Activated CD8-positive, alpha-beta memory T cell treated with anti-CD3 and anti-CD28 coated beads, Interleukin-2, amount 10 ng/mL, durations not matched to agents 7 days and 5 days (primary cell): ENCODE data around the gene SEL1L3. TPM values are rescaled to one million over a fixed set of nuclear protein-coding genes. Genes with fewer than 3 reads are reported as not detected.

Experiments
- ATAC-seq: fragments of 150-1000 bp; cut with Tn5 transposase; one replicate; pipeline ENCODE4 v1.10.0; 2021; ENCODE audit warnings: moderate library complexity
- CTCF ChIA-PET: fragments of 350-600 bp; sonication (Branson Sonifier 250); formaldehyde crosslinking; loops from one replicate; lab custom pipeline; 2021; ENCODE audit warnings: antibody characterized with exemption; lab: Charles Lee
- DNase-seq: peaks from one replicate; pipeline ENCODE4 v3.0.0-alpha.2; 2020
- H3K27ac Mint-ChIP-seq: one replicate; pipeline ENCODE4 v1.8.0; 2021; ENCODE audit warnings: mild to moderate bottlenecking, mixed read lengths
- H3K27me3 Mint-ChIP-seq: one replicate; pipeline ENCODE4 v1.8.0; 2021; ENCODE audit warnings: mixed read lengths
- H3K36me3 Mint-ChIP-seq: one replicate; pipeline ENCODE4 v1.8.0; 2021; ENCODE audit warnings: mild to moderate bottlenecking, mixed read lengths
- H3K4me1 Mint-ChIP-seq: one replicate; pipeline ENCODE4 v1.8.0; 2021; ENCODE audit warnings: mixed read lengths
- H3K4me3 Mint-ChIP-seq: one replicate; pipeline ENCODE4 v1.8.0; 2021; ENCODE audit warnings: mild to moderate bottlenecking, moderate library complexity, mixed read lengths
- H3K9me3 Mint-ChIP-seq: one replicate; pipeline ENCODE4 v1.8.0; 2022; ENCODE audit warnings: low read depth, mixed read lengths
- total RNA-seq, 2 experiments: library from RNA; stranded (reverse); gene quantifications; one replicate each; pipeline ENCODE4 v1.2.3, GENCODE V29; 2021

Gene SEL1L3
- total RNA-seq, 2 experiments from 2014 or later: 66.3 to 82.8 TPM

DNA sequence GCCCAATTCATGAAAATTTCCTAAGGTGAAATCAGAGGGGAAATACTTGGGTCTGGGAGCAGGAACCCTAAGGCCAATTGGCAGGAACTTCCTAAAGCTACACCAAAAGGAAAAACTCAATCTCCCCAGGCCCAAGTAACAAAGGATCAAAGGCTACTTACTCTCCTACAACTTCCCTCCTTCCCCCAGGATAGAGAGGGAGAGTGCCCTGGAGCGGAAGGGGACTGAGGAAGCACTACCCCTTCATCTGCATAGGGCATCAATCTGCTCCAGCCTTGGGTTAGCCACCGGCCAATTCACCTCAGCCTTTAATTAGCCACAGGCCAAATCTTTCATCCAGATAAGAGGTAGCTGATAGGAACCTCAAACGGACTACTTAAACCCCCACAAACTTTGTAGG, 152.2 kb downstream of the SEL1L3 start:
- no peak overlapping the region for H3K27ac Mint-ChIP-seq
- H3K4me3 Mint-ChIP-seq: no peak overlapping the region
- ATAC-seq (no peak), DNase-seq (no peak)
- H3K9me3 Mint-ChIP-seq: no peaks in the 10 kb centered on the region
- no peaks in the 10 kb centered on the region for H3K4me1 Mint-ChIP-seq
- H3K36me3 Mint-ChIP-seq: no peaks in the 10 kb centered on the region
- H3K27me3 Mint-ChIP-seq: no peaks in the 10 kb centered on the region
- CTCF ChIA-PET: no interaction called here

DNA sequence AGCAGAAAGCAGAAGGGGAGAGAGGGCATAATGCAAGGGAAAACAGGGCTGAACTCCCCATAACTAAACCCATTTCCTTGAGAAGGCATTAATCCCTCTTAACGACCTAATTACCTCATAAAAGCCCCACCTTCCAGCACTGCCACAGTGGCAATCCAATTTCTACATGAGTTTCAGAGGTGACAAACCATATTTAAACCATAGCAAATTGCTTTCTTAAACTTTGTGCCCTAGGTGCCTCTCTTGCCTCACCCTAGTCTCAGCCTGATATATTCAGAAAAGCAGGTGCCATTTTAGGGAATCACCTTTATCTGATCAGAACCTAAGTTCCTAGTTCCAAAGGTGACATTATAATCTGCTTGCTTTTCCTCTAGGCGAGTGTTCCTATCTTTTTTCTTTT, 158.3 kb downstream of the SEL1L3 start:
- Mint-ChIP-seq H3K27me3 (no peaks in the 10 kb centered on the region), H3K4me1 (no peaks in the 10 kb centered on the region), H3K36me3 (no peaks in the 10 kb centered on the region), H3K27ac (no peak overlapping the region), H3K4me3 (no peak overlapping the region), H3K9me3 (no peaks in the 10 kb centered on the region)
- ATAC-seq (no peak), DNase-seq (no peak)
- CTCF ChIA-PET: no interaction called here

DNA sequence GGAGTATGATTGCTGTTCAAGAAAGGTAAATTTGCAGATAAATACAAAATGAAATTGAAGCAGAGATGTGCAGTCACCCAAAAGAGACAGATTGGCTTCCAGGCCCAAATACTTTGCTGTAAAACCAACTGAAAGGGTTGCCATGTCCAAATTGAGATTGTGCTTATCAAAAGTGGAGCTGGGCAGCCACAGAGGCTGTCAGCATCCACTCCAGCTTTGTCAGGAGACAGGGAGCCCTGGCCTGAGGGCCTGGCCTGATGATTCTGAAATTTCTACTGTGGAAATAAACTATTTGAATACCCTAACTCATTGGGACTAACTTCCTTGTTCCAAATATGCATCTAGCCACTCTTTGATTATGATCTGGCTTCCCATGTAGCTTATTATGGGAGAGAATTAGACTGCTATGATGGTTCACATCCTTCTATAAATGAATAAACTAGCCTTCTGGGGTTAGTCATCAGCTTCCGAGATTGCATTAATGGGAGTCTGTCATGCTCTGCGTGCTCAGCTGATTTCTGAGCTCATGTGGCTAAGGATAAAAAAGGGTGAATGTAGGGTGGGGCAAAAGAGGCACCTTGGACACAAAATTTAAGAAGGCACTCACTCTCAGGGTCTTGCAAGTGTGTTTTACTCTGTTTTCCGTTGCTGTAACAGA, 158.9 kb downstream of the SEL1L3 start:
- H3K36me3 Mint-ChIP-seq: no peaks in the 10 kb centered on the region
- no peak for ATAC-seq

DNA sequence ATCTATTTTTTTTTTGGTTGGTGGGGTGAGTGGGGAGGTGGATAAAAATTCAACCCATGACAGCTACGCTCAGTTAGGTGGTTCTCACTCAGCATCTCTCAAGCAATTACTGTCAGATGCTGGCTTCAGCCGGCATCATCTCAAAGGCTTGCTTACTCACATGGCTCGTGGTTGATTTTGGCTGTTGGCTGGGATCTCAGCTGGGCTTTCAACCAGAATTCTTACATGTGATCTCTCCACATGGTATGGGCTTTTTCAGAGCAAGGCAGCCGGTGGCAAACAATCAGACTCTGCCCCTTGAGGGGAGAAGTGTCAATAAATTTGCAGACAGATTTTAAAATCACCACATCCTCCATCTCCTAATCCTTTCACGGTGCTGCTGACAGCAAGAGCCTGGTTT, 159.9 kb downstream of the SEL1L3 start:
- H3K9me3 Mint-ChIP-seq: no peaks in the 10 kb centered on the region
- no peak for DNase-seq
- H3K4me1 Mint-ChIP-seq: no peaks in the 10 kb centered on the region
- no peak overlapping the region for H3K27ac Mint-ChIP-seq
- CTCF ChIA-PET: no interaction called here
- no peaks in the 10 kb centered on the region for H3K27me3 Mint-ChIP-seq
- no peaks in the 10 kb centered on the region for H3K36me3 Mint-ChIP-seq
- H3K4me3 Mint-ChIP-seq: no peak overlapping the region
- no peak for ATAC-seq

More for the DNA sequence above, 158.9 kb downstream of the SEL1L3 start:
- no peak overlapping the region for H3K4me3 Mint-ChIP-seq
- H3K4me1 Mint-ChIP-seq: no peaks in the 10 kb centered on the region
- H3K9me3 Mint-ChIP-seq: no peaks in the 10 kb centered on the region
- no peaks in the 10 kb centered on the region for H3K27me3 Mint-ChIP-seq
- CTCF ChIA-PET: no interaction called here
- no peak overlapping the region for H3K27ac Mint-ChIP-seq
- no peak for DNase-seq

DNA sequence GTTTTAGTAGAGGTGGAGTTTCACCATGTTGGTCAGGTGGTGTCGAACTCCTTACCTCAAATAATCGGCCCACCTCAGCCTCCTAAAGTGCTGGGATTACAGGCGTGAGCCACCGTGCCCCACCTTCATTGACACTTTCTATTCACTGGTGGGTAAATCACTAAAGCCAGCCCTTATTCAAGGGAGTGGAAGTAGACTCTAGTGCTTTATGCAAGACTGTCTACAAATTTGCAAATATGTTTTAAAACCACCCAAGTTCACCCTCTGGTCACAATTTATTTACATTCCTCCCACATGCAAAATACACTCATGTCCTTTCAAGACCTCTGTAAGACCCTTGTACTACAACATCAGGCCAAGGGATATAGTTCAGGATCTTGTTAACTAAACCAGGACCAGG, 162.1 kb downstream of the SEL1L3 start:
- CTCF ChIA-PET: no interaction called here
- no peaks in the 10 kb centered on the region for H3K4me1 Mint-ChIP-seq
- H3K27ac Mint-ChIP-seq: no peak overlapping the region
- DNase-seq (no peak), ATAC-seq (no peak)
- no peaks in the 10 kb centered on the region for H3K9me3 Mint-ChIP-seq
- H3K4me3 Mint-ChIP-seq: no peak overlapping the region
- H3K36me3 Mint-ChIP-seq: no peaks in the 10 kb centered on the region
- H3K27me3 Mint-ChIP-seq: peaks cover 6% of the 10 kb centered on the region

DNA sequence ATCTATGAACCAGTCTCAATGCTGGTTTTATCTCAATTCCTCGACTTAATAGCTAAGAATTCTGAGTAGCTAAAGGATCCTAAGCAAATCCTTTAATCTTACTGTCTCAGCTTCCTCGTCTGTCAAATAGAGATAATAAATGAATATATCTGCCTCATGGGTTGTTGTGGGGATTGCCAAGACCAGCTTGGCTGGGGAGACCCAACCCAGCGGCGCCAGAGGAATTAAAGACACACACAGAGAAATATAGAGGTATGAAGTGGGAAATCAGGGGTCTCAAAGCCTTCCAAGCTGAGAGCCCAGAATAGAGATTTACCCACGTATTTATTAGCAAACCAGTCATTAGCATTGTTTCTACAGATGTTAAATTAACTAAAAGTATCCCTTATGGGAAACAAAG, 165.3 kb downstream of the SEL1L3 start:
- CTCF ChIA-PET: no interaction called here
- Mint-ChIP-seq H3K27me3 (peaks cover 6% of the 10 kb centered on the region), H3K9me3 (peaks cover 2% of the 10 kb centered on the region), H3K4me3 (no peak overlapping the region), H3K4me1 (peaks cover 3% of the 10 kb centered on the region), H3K36me3 (no peaks in the 10 kb centered on the region), H3K27ac (no peak overlapping the region)
- no peak for ATAC-seq
- DNase-seq: no peak

Other genes starting within 250 kb of the SEL1L3 start
- not detected for gene SLC34A2, start 207.1 kb downstream of the SEL1L3 start, total RNA-seq
- gene SMIM20, start 51.2 kb upstream of the SEL1L3 start, total RNA-seq: 1 to 10 TPM; 9.6 to 9.9 TPM